ENCODE results near the gene ANXA5. TPM values are rescaled to one million over a fixed set of nuclear protein-coding genes. Genes with fewer than 3 reads are reported as not detected.

The ANXA5 gene
- total RNA-seq, 2 experiments from 2014 or later: 28.9 to 40.1 TPM

DNA sequence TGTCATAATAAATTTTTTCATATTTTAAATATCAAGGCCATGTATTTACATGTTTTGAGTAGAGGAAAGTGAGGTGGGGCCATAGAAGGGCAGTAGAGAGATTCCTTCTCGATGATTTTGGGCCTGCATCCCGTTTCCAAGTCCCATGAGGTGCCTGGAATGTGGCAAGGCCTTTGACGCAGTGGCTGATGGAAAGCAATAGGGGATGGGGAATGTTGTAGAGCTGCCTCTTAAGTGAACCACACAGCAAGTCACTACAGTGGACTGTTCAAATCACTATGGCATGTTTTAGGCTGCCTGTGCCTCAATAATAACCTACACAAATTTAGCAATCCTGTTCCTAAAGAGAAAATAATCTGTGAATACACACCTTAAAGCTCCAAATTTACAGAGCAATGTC, 48.3 kb downstream of the ANXA5 start:
- no peak overlapping the region for H2AFZ ChIP-seq (ENCODE audit: low read length)
- no peak for TF ChIP-seq CTCF (conservative IDR thresholded peaks at IDR 0.05; ENCODE audit: low read length)
- TF ChIP-seq EZH2phosphoT487 (IDR thresholded peaks at IDR 0.05; ENCODE audit: borderline replicate concordance, low read depth, low read length): no peak
- CTCF ChIA-PET (ENCODE audit: unreplicated experiment): no interaction called here
- intact Hi-C loops (cut with micrococcal nuclease; ENCODE audit: unreplicated experiment): no loop called here
- no peak overlapping the region for H3K4me3 ChIP-seq (ENCODE audit: low read depth, low read length, poor library complexity, severe bottlenecking)
- no peak overlapping the region for H3K4me2 ChIP-seq (ENCODE audit: low read length)
- no peaks in the 10 kb centered on the region for H3K79me2 ChIP-seq (ENCODE audit: insufficient read depth, low read depth, low read length)
- POLR2A ChIA-PET: no interaction called here
- no peaks in the 10 kb centered on the region for H3K4me1 ChIP-seq (ENCODE audit: insufficient read depth, low read length, poor library complexity, severe bottlenecking)
- DNase-seq (ENCODE audit: low spot score): no peak
- H3K27ac ChIP-seq (ENCODE audit: low read depth, low read length, poor library complexity, severe bottlenecking): no peak overlapping the region
- BruUV-seq (replicated peaks): no TSS peak
- H3K36me3 ChIP-seq (ENCODE audit: insufficient read depth, low read length): no peaks in the 10 kb centered on the region
- no peaks in the 10 kb centered on the region for H4K20me1 ChIP-seq (ENCODE audit: insufficient read depth, low read length)
- no peaks in the 10 kb centered on the region for H3K9me3 ChIP-seq (ENCODE audit: low read length)
- H3K9me2 ChIP-seq (ENCODE audit: insufficient read depth, low read length): no peaks in the 10 kb centered on the region

- Histone ChIP-seq H3K27ac (ENCODE audit: low read depth, low read length, poor library complexity, severe bottlenecking) (no peak overlapping the region), H3K4me2 (ENCODE audit: low read length) (no peak overlapping the region), H3K9me3 (ENCODE audit: low read length) (no peaks in the 10 kb centered on the region), H3K36me3 (ENCODE audit: insufficient read depth, low read length) (no peaks in the 10 kb centered on the region), H2AFZ (ENCODE audit: low read length) (no peak overlapping the region), H3K4me1 (ENCODE audit: insufficient read depth, low read length, poor library complexity, severe bottlenecking) (no peaks in the 10 kb centered on the region), H3K4me3 (ENCODE audit: low read depth, low read length, poor library complexity, severe bottlenecking) (no peak overlapping the region), H3K9me2 (ENCODE audit: insufficient read depth, low read length) (no peaks in the 10 kb centered on the region), H4K20me1 (ENCODE audit: insufficient read depth, low read length) (no peaks in the 10 kb centered on the region), H3K79me2 (ENCODE audit: insufficient read depth, low read depth, low read length) (no peaks in the 10 kb centered on the region)
- intact Hi-C loops (cut with micrococcal nuclease; ENCODE audit: unreplicated experiment): no loop called here
- DNase-seq (ENCODE audit: low spot score): no peak
- CTCF ChIA-PET (ENCODE audit: unreplicated experiment): no interaction called here
- no TSS peak for BruUV-seq (replicated peaks)
- POLR2A ChIA-PET: interaction anchor here (0.6 kb wide), 2 partner anchors 68 to 649 kb away, joined by 3 to 4 read pairs; no protein-coding TSS in a partner anchor
- TF ChIP-seq CTCF (conservative IDR thresholded peaks at IDR 0.05; ENCODE audit: low read length) (no peak), EZH2phosphoT487 (IDR thresholded peaks at IDR 0.05; ENCODE audit: borderline replicate concordance, low read depth, low read length) (no peak)
Measured at GRCh38 chr4:121642876-121643585, 53.7 kb downstream of the ANXA5 start.

GRCh38 chr4:121642292-121642691, 54.5 kb downstream of the ANXA5 start:
- DNase-seq (ENCODE audit: low spot score): no peak
- ChIA-PET CTCF (ENCODE audit: unreplicated experiment) (no interaction called here), POLR2A (interaction anchor here (0.6 kb wide), 1 partner anchor 649 kb away, joined by 4 read pairs; no protein-coding TSS in a partner anchor)
- no peaks in the 10 kb centered on the region for H3K36me3 ChIP-seq (ENCODE audit: insufficient read depth, low read length)
- no peaks in the 10 kb centered on the region for H4K20me1 ChIP-seq (ENCODE audit: insufficient read depth, low read length)
- H2AFZ ChIP-seq (ENCODE audit: low read length): no peak overlapping the region
- intact Hi-C loops (cut with micrococcal nuclease; ENCODE audit: unreplicated experiment): no loop called here
- H3K4me3 ChIP-seq (ENCODE audit: low read depth, low read length, poor library complexity, severe bottlenecking): no peak overlapping the region
- no peaks in the 10 kb centered on the region for H3K9me2 ChIP-seq (ENCODE audit: insufficient read depth, low read length)
- no peak overlapping the region for H3K27ac ChIP-seq (ENCODE audit: low read depth, low read length, poor library complexity, severe bottlenecking)
- no TSS peak for BruUV-seq (replicated peaks)
- H3K9me3 ChIP-seq (ENCODE audit: low read length): no peaks in the 10 kb centered on the region
- H3K4me1 ChIP-seq (ENCODE audit: insufficient read depth, low read length, poor library complexity, severe bottlenecking): no peaks in the 10 kb centered on the region
- no peaks in the 10 kb centered on the region for H3K79me2 ChIP-seq (ENCODE audit: insufficient read depth, low read depth, low read length)
- TF ChIP-seq CTCF (conservative IDR thresholded peaks at IDR 0.05; ENCODE audit: low read length) (no peak), EZH2phosphoT487 (IDR thresholded peaks at IDR 0.05; ENCODE audit: borderline replicate concordance, low read depth, low read length) (no peak)
- no peak overlapping the region for H3K4me2 ChIP-seq (ENCODE audit: low read length)

Measured in OCI-LY7 (cell line).